NCI-H2171 treated with DMSO at 0.1 percent for 48 hours (cell line): ENCODE measurements around the gene CDC14A.
"Not testable (repeated sequence)": the region's sequence is repeated elsewhere in the genome, so short reads cannot be mapped to it uniquely, and the experiment has no call there.

Source experiments
- DNase-seq: peaks from one replicate; lab custom pipeline; 2025; lab: John Stamatoyannopoulos, UW

The CDC14A gene

GRCh38 chr1:100362821-100363466, 10.6 kb downstream of the CDC14A start:
- DNase-seq: no peak

GRCh38 chr1:100363831-100364230, 11.5 kb downstream of the CDC14A start:
- DNase-seq: no peak

- DNase-seq: peak; percentile 23
These were observed 12.4 kb downstream of the CDC14A start for GRCh38 chr1:100364697-100365096.

- no peak for DNase-seq
These were observed 13.9 kb downstream of the CDC14A start for GRCh38 chr1:100366209-100366525.

GRCh38 chr1:100369339-100369738, 17.0 kb downstream of the CDC14A start:
- not testable (repeated sequence) for DNase-seq

GRCh38 chr1:100373953-100374352, 21.6 kb downstream of the CDC14A start:
- not testable (repeated sequence) for DNase-seq

- not testable (repeated sequence) for DNase-seq
These were observed 24.6 kb downstream of the CDC14A start for GRCh38 chr1:100376890-100377289.

- DNase-seq: no peak
These were observed 25.5 kb downstream of the CDC14A start for GRCh38 chr1:100377590-100378361.

GRCh38 chr1:100378956-100379355, 26.6 kb downstream of the CDC14A start:
- no peak for DNase-seq

GRCh38 chr1:100380635-100381034, 28.3 kb downstream of the CDC14A start:
- DNase-seq: no peak

- DNase-seq: peak; percentile 39
These were observed 30.4 kb downstream of the CDC14A start for GRCh38 chr1:100382657-100383056.

- DNase-seq: no peak
These were observed 31.6 kb downstream of the CDC14A start for GRCh38 chr1:100383743-100384405.

- no peak for DNase-seq
These were observed 34.9 kb downstream of the CDC14A start for GRCh38 chr1:100387209-100387608.

GRCh38 chr1:100387657-100388350, 35.5 kb downstream of the CDC14A start:
- DNase-seq: no peak

- DNase-seq: no peak
These were observed 38.2 kb downstream of the CDC14A start for GRCh38 chr1:100390531-100390930.

- no peak for DNase-seq
These were observed 39.4 kb downstream of the CDC14A start for GRCh38 chr1:100391675-100392074.

GRCh38 chr1:100392756-100393155, 40.5 kb downstream of the CDC14A start:
- DNase-seq: no peak

GRCh38 chr1:100394285-100394684, 42.0 kb downstream of the CDC14A start:
- DNase-seq: no peak

GRCh38 chr1:100395913-100396312, 43.6 kb downstream of the CDC14A start:
- DNase-seq: no peak

GRCh38 chr1:100396651-100397050, 44.3 kb downstream of the CDC14A start:
- no peak for DNase-seq

GRCh38 chr1:100397681-100398080, 45.4 kb downstream of the CDC14A start:
- DNase-seq: no peak

GRCh38 chr1:100398648-100399047, 46.3 kb downstream of the CDC14A start:
- no peak for DNase-seq

GRCh38 chr1:100400404-100400803, 48.1 kb downstream of the CDC14A start:
- DNase-seq: no peak
